GM06990 (cell line): Measurements from ENCODE around the gene THRA.

Source experiments
- DNase-seq: peaks from one replicate; pipeline ENCODE4 v3.0.0-alpha.2; 2011; ENCODE audit not compliant: insufficient read length; ENCODE audit errors: extremely low read depth
- H3K27me3 ChIP-seq: replicated peaks from 2 replicates; pipeline ENCODE4 v1.6.0; 2011; ENCODE audit warnings: low read length; ENCODE audit not compliant: control insufficient read depth, insufficient read depth
- H3K36me3 ChIP-seq: 2 replicates; pipeline ENCODE4 v1.5.1; 2011; ENCODE audit warnings: low read length; ENCODE audit not compliant: control insufficient read depth, insufficient read depth
- H3K4me3 ChIP-seq: replicated peaks from 2 replicates; pipeline ENCODE4 v1.5.1; 2011; ENCODE audit warnings: low read depth, mild to moderate bottlenecking, control low read depth, low read length
- CTCF ChIP-seq: IDR thresholded peaks from 2 replicates; pipeline ENCODE4 v1.5.1; 2011; ENCODE audit warnings: low read length, control low read depth, mild to moderate bottlenecking, inconsistent platforms; ENCODE audit not compliant: insufficient read depth, poor library complexity, severe bottlenecking

Gene THRA

GRCh38 chr17:40113907-40114245 is 51.1 kb downstream of the THRA start:
- H3K27me3 ChIP-seq = no peaks in the 10 kb centered on the region
- H3K36me3 ChIP-seq = no peaks in the 10 kb centered on the region
- no peak for DNase-seq
- no peak overlapping the region for H3K4me3 ChIP-seq
- TF ChIP-seq CTCF = no peak

- no peaks in the 10 kb centered on the region for H3K36me3 ChIP-seq
- H3K27me3 ChIP-seq = no peaks in the 10 kb centered on the region
- H3K4me3 ChIP-seq = no peak overlapping the region
- no peak for DNase-seq
- no peak for TF ChIP-seq CTCF
Measured at GRCh38 chr17:40115101-40115436, 52.3 kb downstream of the THRA start.

GRCh38 chr17:40121181-40122135 is 58.7 kb downstream of the THRA start, which contains the start of gene MSL1:
TSS of gene MSL1 (plus strand) at chr17:40121971. CDS start at chr17:40122613, 642 bp downstream.
- Histone ChIP-seq H3K36me3 (peaks cover 2% of the 10 kb centered on the region), H3K27me3 (no peaks in the 10 kb centered on the region), H3K4me3 (peak within 1 kb of the TSS; percentile 90)
- peak; percentile 83 for DNase-seq
- no peak for TF ChIP-seq CTCF

DNA sequence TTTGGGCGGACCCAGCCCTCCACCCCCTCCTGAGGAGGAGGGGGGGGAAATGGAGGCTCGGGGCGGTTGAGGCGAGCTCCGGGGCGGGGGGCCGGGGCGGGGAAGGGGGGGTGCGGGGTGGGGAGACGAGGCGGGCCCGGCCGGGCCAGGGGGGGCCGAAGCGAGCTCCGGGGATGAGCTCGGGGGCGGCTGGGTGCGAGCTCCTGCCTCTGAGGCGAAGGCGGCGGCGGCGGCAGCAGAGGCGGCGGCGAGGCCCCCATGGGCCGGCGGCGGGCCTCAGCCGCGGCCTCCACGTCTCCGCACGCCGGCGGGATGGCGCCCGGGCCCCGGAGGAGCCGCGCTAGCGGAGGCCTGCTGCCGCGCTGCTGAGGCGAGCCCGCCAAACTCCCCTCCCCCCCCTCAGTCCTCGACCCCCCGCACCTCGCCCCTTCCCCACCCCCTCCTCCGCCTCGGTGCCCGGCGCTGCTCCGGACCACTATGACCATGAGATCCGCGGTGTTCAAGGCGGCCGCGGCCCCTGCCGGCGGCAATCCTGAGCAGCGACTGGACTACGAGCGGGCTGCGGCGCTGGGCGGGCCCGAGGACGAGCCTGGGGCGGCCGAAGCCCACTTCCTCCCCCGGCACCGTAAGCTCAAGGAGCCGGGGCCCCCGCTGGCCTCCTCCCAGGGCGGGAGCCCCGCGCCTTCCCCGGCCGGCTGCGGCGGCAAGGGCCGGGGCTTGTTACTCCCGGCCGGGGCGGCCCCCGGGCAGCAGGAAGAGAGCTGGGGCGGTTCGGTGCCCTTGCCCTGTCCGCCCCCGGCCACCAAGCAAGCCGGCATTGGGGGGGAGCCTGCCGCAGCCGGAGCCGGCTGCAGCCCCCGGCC is 59.6 kb downstream of the THRA start:
- no peak for TF ChIP-seq CTCF
- Histone ChIP-seq H3K27me3 (no peaks in the 10 kb centered on the region), H3K4me3 (peak overlapping the region; percentile 90), H3K36me3 (peaks cover 6% of the 10 kb centered on the region)
- peak; percentile 72 for DNase-seq

GRCh38 chr17:40122999-40123810 is 60.4 kb downstream of the THRA start:
- H3K4me3 ChIP-seq = peak overlapping the region; percentile 90
- H3K36me3 ChIP-seq = peaks cover 7% of the 10 kb centered on the region
- TF ChIP-seq CTCF = no peak
- no peaks in the 10 kb centered on the region for H3K27me3 ChIP-seq
- peak; percentile 59 for DNase-seq
